GM19193 (cell line): Measurements from ENCODE around the gene RPS25.

Experiments
- POLR2A ChIP-seq: IDR thresholded peaks from 4 replicates; pipeline ENCODE4 v1.6.1; 2011; ENCODE audit not compliant: insufficient read depth, insufficient read length; ENCODE audit errors: extremely low read depth

RPS25 gene

DNA sequence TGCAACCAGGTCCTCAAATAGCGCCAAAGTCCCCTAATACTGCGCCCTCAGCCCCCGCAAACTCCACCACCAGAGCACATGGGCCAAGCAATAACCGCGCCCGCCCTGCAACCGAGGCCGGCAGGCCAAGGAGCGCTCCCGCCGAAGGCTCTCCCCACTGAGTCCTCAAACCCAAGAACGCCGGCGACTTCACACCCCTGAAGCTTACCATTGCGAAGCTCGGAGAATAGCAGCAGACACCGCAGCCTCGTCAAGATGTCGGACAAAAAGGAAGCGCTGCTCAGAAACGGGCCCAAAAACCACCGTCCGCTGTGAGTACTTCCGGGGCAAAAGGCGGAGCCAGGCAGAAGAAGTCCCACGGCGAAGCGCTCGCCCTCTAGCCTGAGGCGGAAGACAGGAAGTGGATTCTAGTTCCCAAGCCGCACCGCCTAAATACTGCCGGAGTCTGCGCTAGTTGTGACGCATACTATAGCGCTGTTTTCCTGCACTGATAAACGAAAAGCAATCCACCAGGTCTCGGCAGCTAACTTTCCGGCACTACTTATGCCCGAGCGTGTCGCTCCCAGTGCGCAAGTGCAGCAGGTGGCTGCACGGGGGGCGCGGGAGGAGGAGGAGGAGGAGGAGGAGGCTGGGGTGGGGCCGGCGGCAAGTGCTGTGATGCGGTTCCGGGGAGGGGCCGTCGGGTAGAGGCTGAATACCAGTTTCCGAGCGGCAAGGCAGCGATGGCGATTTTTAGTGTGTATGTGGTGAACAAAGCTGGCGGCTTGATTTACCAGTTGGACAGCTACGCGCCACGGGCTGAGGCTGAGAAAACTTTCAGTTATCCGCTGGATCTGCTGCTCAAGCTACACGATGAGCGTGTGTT, at the start of gene RPS25, which contains the start of gene TRAPPC4:
RPS25 (minus strand) TSS at position 270 of the 865 bp plus-strand sequence; CDS start at position 211, 59 bp downstream.
TRAPPC4 (plus strand) TSS at position 693 of the 865 bp plus-strand sequence; CDS start at position 723, 30 bp downstream.
- peak; percentile 94 for TF ChIP-seq POLR2A

GRCh38 chr11:119067371-119068222, 49.5 kb upstream of the RPS25 start, which contains the start of gene VPS11:
Gene VPS11 (plus strand): TSS chr11:119067818. CDS start chr11:119067824, 6 bp downstream.
- peak; percentile 86 for TF ChIP-seq POLR2A

DNA sequence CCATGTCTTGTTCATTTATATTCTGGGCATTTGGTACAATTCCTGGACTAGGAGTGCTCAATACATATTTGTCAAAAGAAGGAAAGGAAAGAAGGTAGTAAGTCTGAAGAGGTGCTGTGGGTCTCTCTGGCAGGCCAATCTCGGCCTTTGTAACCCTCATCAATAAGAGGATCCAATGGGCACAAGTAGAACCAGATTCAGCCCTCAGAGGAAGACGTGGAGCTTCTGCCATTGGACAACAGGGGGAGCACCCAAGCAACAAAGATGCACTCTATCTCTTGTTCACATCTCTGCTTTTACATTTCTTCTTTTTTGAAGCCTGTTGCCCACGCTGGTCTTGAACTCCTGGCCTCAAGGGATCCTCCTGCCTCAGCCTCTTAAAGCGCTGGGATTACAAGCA, 47.2 kb upstream of the RPS25 start:
- no peak for TF ChIP-seq POLR2A

- no peak for TF ChIP-seq POLR2A
Observed at GRCh38 chr11:119062779-119063178, 44.6 kb upstream of the RPS25 start.

DNA sequence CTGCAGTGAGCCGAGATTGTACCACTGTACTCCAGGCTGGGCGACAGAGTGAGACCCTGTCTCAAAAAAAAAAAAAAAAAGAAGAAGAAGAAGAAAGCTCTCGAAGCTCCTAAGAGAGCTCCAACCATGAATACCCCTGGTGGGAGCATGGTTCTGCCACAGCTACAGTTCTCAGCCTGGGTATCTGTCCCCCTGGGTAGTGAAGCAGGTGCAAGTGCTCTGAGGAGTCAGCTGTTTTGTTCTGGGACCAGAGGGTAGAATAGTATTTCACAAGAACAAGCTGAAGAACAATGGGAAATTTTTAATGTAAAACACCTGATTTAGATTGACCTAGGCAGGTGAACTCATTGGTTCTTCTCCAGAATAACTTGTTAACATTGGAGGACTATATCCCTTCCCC, 43.1 kb upstream of the RPS25 start:
- no peak for TF ChIP-seq POLR2A

- TF ChIP-seq POLR2A: peak; percentile 91
Observed at GRCh38 chr11:119057000-119057769, 39.0 kb upstream of the RPS25 start, which contains the start of gene HYOU1. Gene HYOU1 (minus strand): TSS chr11:119057205. CDS start chr11:119056160, 1,045 bp downstream.

GRCh38 chr11:119056421-119056999, 38.4 kb upstream of the RPS25 start:
- TF ChIP-seq POLR2A: no peak

GRCh38 chr11:119055901-119056300, 37.8 kb upstream of the RPS25 start:
- no peak for TF ChIP-seq POLR2A

- no peak for TF ChIP-seq POLR2A
Observed at GRCh38 chr11:119054418-119054817, 36.3 kb upstream of the RPS25 start.

- no peak for TF ChIP-seq POLR2A
Observed at GRCh38 chr11:119052163-119052814, 34.1 kb upstream of the RPS25 start.

- TF ChIP-seq POLR2A: peak; percentile 39
Observed at GRCh38 chr11:119051440-119052162, 33.5 kb upstream of the RPS25 start.

GRCh38 chr11:119049081-119049480, 30.9 kb upstream of the RPS25 start:
- TF ChIP-seq POLR2A: no peak

GRCh38 chr11:119048644-119049043, 30.5 kb upstream of the RPS25 start:
- no peak for TF ChIP-seq POLR2A
